ENCODE results near the gene RET. TPM values are rescaled to one million over a fixed set of nuclear protein-coding genes. Genes with fewer than 3 reads are reported as not detected.

The RET gene
- total RNA-seq, 1 experiment from 2014 or later: 0.02 TPM

DNA sequence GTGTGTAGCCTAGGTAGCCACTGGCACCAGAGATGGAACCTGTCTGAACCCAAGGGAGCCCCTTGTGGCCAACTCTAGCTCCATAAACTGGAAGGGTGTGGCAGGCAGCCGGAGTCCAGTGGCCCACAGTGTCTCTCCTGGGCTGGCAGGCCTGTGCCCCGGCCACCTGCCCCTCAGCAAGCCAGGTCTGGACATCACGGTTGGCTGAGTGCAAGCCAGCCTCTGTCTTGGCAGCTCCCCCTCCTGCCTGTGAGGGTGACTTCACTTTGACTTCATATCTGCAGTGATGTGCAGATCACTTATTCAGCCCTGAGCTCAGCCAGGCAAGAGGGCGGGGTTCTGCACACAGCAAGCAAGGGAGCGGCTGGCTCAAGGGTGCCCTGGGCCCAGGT lies 1.3 kb upstream of the RET start:
- H3K36me3 ChIP-seq: no peaks in the 10 kb centered on the region
- no peak overlapping the region for H3K27ac ChIP-seq
- no peak overlapping the region for H3K4me3 ChIP-seq
- H3K27me3 ChIP-seq: no peaks in the 10 kb centered on the region
- no peak for DNase-seq
- H3K4me1 ChIP-seq: no peaks in the 10 kb centered on the region
- no peaks in the 10 kb centered on the region for H3K9me3 ChIP-seq (replicated peaks)

DNA sequence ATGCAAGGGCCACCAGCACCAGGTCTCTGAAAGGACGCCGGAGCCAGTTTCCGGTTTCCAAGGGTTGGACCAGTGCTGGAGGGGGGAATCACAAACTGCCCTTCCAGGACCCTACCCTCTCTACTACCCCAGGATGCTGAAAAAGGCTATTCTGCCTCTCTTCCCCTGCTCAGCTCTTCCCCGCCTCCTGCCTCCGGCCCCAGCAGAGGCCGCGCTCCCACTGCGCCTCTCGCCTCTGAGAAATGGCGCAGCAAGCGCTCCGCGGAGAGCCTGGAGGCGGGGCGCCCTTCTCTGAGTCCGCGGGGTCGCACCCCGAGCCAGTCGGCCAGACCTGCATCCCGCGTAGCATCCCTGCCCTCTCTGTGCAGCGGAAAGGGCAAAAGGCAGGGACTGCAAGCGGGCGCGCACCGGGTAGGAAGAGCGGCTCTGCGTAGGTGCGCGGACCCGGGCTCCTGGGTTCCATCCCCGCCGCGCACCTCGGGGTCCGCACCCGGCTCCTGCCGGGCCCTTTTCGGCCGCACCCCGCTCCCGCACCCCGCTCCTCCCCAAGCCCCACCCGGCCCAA lies 476 bp upstream of the RET start:
- Histone ChIP-seq H3K27me3 (no peaks in the 10 kb centered on the region), H3K4me3 (no peak overlapping the region), H3K4me1 (no peaks in the 10 kb centered on the region), H3K9me3 (replicated peaks) (no peaks in the 10 kb centered on the region), H3K27ac (no peak overlapping the region), H3K36me3 (no peaks in the 10 kb centered on the region)
- DNase-seq: no peak

GRCh38 chr10:43077421-43078171 lies 727 bp downstream of the RET start:
- Histone ChIP-seq H3K27ac (no peak overlapping the region), H3K36me3 (no peaks in the 10 kb centered on the region), H3K27me3 (no peaks in the 10 kb centered on the region), H3K4me1 (no peaks in the 10 kb centered on the region), H3K9me3 (replicated peaks) (no peaks in the 10 kb centered on the region), H3K4me3 (no peak overlapping the region)
- no peak for DNase-seq

DNA sequence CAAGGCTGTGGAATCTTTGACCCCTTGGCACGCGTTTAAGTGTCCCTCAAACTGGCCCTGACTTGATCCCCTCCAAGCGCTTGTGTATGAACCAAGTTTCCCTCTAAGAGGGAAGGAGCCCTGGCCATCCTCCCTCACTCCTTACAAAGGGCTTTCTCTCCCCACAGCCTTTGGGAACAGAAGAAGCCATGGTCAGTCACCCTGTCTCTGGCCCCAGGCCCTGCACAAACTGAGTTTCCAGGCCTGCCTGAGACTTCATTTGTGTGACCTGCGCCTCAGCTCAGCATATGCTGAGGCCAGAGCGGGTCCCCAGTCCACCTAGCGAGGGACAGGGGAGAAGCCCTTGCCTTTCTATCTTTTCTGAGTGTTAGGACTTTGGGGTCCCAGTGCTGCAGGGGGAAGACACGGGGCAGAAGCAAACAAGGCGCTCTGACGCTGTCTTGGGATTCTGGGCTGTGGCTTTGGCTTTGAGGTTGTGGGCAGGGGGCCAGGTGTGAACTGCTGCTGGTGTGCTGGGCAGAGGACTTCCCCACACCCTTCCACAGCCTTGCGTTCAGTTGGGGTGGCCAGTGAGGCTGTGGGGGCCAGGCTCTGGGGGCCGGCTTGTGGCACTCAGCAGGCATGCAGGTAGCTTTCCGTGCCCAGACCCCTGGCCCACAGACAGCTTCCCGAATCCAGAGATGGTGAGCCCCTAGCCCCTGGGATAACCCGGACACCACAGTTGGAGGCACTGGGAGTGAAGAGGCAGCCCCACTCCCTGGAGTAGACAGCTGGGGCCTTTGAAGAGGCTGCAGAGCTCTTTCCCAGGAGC lies 1.5 kb downstream of the RET start:
- H3K27me3 ChIP-seq: no peaks in the 10 kb centered on the region
- H3K9me3 ChIP-seq (replicated peaks): no peaks in the 10 kb centered on the region
- no peaks in the 10 kb centered on the region for H3K36me3 ChIP-seq
- no peak overlapping the region for H3K4me3 ChIP-seq
- no peak for DNase-seq
- H3K27ac ChIP-seq: no peak overlapping the region
- H3K4me1 ChIP-seq: no peaks in the 10 kb centered on the region

DNA sequence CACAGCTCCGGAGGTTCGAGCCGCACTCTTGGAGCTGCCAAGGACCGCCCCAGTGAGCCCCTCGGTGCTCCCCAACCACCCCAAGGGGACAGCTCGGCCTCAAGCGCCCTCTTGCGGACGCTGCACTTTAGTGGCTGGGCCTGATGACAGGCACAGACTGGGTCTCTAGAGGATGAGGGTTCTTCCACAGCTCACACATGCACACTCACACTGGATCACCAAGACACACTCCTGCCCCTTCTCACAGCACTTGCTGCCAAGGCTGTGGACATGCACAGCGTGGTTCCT lies 2.1 kb downstream of the RET start:
- H3K9me3 ChIP-seq (replicated peaks): no peaks in the 10 kb centered on the region
- DNase-seq: no peak
- no peaks in the 10 kb centered on the region for H3K27me3 ChIP-seq
- no peaks in the 10 kb centered on the region for H3K4me1 ChIP-seq
- no peak overlapping the region for H3K27ac ChIP-seq
- H3K4me3 ChIP-seq: no peak overlapping the region
- H3K36me3 ChIP-seq: no peaks in the 10 kb centered on the region

DNA sequence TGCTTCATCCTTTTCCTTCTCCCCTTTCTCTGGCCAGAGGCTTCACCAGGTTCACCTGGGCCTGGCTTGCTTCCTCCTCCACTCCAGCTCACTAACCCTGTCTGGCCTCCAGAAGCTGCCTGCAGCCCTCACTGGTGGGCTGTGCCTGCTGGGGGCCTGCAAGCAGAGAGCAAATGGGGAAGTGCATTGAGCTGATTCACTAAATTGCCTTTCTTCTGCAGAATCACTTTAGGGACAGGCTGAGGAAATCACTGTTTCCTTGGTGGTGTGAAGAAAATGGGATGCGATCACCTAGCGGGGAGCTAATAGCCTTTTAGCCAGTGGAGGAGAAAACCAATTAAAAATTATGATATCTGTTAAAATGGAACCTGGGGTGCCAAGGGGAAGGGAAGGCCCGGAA lies 3.0 kb downstream of the RET start:
- DNase-seq: no peak
- Histone ChIP-seq H3K4me3 (no peak overlapping the region), H3K27ac (no peak overlapping the region), H3K27me3 (no peaks in the 10 kb centered on the region), H3K4me1 (no peaks in the 10 kb centered on the region), H3K9me3 (replicated peaks) (no peaks in the 10 kb centered on the region), H3K36me3 (no peaks in the 10 kb centered on the region)

DNA sequence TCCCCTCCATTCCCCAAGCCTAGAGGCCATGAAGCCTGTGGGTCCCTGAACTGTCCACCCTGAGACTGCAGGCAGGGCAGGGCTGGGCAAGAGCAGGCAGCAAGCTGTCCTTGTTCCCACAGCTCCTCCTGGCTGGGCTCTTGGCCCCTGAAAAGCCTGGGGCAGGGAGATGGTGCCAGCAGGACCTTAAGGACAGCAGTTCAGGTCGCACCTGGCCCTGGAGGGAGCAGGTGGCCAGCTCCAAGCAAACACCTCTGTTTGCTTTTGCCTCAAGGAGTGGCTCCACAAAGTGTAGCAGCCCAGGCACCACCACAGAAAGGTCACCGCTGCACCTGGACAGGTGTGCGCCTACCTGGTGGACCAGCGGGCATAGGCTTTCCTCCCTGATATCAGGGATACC lies 5.2 kb downstream of the RET start:
- Histone ChIP-seq H3K9me3 (replicated peaks) (no peaks in the 10 kb centered on the region), H3K27me3 (no peaks in the 10 kb centered on the region), H3K4me1 (no peaks in the 10 kb centered on the region), H3K36me3 (no peaks in the 10 kb centered on the region), H3K4me3 (no peak overlapping the region), H3K27ac (no peak overlapping the region)
- no peak for DNase-seq

GRCh38 chr10:43082746-43083145 lies 5.9 kb downstream of the RET start:
- Histone ChIP-seq H3K9me3 (replicated peaks) (no peaks in the 10 kb centered on the region), H3K36me3 (no peaks in the 10 kb centered on the region), H3K27ac (no peak overlapping the region), H3K4me1 (no peaks in the 10 kb centered on the region), H3K27me3 (no peaks in the 10 kb centered on the region), H3K4me3 (no peak overlapping the region)
- DNase-seq: no peak

GRCh38 chr10:43083764-43084163 lies 6.9 kb downstream of the RET start:
- Histone ChIP-seq H3K4me3 (no peak overlapping the region), H3K27ac (no peak overlapping the region), H3K36me3 (no peaks in the 10 kb centered on the region), H3K9me3 (replicated peaks) (no peaks in the 10 kb centered on the region), H3K27me3 (no peaks in the 10 kb centered on the region), H3K4me1 (no peaks in the 10 kb centered on the region)
- peak; percentile 9 to 19 for DNase-seq

- no peaks in the 10 kb centered on the region for H3K27me3 ChIP-seq
- no peak overlapping the region for H3K4me3 ChIP-seq
- no peaks in the 10 kb centered on the region for H3K36me3 ChIP-seq
- H3K9me3 ChIP-seq (replicated peaks): no peaks in the 10 kb centered on the region
- H3K4me1 ChIP-seq: no peaks in the 10 kb centered on the region
- H3K27ac ChIP-seq: no peak overlapping the region
- DNase-seq: peak in 1 of 2 experiments; percentile 5
Observed at GRCh38 chr10:43084812-43085211, 7.9 kb downstream of the RET start.

DNA sequence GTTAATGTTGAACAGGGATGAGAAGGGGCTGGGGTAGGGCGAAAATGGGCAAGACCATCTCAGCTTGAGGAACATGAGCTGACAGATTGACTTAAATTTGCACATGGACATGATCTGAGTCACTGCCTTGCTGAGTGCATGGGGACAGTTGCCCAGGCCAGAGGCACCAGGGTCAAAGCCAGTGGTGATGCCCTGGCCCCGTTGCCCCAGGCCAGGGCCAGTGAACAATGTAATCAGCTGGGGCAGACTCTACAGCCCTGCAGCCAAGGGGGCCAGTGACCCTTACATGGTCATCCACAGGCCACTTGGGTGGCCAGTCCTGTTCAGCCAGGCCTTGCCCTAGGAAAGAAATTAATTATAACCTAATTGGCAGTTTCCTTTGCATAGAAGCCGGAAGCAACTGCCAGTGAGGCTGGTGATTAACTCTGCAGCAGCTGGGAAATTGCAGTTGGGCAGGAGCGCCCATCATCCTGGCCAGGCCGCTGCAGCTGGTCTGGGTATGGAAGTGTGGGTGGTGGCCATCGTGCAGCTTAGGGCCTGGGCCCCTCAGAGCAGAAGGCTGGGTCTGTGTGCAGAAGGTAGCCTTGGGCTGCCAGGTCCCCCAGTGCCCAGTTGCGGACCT lies 9.6 kb downstream of the RET start:
- no peaks in the 10 kb centered on the region for H3K36me3 ChIP-seq
- no peak overlapping the region for H3K4me3 ChIP-seq
- no peaks in the 10 kb centered on the region for H3K9me3 ChIP-seq (replicated peaks)
- no peak for DNase-seq
- H3K4me1 ChIP-seq: no peaks in the 10 kb centered on the region
- no peaks in the 10 kb centered on the region for H3K27me3 ChIP-seq
- no peak overlapping the region for H3K27ac ChIP-seq

DNA sequence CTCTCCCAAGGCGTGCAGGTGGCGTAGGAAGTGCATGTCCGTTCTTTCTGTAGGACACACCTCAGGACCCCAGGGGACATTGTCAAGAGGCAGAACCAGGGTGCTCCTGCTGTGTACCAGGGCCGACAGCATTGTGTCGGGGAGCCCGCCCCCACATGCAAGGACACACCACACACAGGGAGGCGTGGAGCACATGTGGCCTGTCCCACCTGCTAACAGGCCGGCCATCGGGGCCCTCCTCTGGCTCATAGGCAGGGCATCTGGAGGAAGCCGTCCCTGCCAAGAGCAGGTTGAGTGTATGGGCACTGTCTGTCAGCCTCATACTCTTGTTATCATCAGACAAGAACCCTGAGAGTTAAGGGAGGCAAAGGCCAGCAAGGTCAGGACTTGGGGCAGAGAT lies 12.7 kb downstream of the RET start:
- H3K27ac ChIP-seq: no peak overlapping the region
- H3K4me1 ChIP-seq: no peaks in the 10 kb centered on the region
- no peak for DNase-seq

GRCh38 chr10:43090188-43090587 lies 13.3 kb downstream of the RET start:
- no peak overlapping the region for H3K4me3 ChIP-seq
- DNase-seq: no peak
- H3K27ac ChIP-seq: no peak overlapping the region
- H3K27me3 ChIP-seq: no peaks in the 10 kb centered on the region
- H3K36me3 ChIP-seq: no peaks in the 10 kb centered on the region
- H3K4me1 ChIP-seq: no peaks in the 10 kb centered on the region
- H3K9me3 ChIP-seq (replicated peaks): no peaks in the 10 kb centered on the region

More for the DNA sequence above, 12.7 kb downstream of the RET start:
- H3K4me3 ChIP-seq: no peak overlapping the region
- no peaks in the 10 kb centered on the region for H3K27me3 ChIP-seq
- H3K36me3 ChIP-seq: no peaks in the 10 kb centered on the region
- no peaks in the 10 kb centered on the region for H3K9me3 ChIP-seq (replicated peaks)

DNA sequence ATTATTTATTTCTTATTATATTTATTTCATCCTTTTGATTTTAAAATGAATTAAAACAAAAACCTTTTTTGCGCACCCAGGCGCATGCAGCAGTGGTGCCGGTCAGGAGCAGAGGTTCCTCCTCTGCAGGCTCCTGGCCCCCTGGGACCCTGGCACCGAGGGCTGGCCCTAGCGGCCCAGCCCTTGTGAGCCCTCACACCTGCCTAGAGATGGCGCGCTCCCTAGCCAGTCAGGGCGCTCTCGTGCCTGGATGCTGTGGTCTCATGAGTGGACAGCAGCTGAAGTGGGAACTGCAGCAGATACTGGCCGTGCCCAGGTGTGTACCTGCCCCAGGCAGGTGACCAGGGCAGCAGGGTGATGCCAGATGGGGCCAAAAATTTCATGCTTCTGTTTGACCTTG lies 13.8 kb downstream of the RET start:
- H3K36me3 ChIP-seq: no peaks in the 10 kb centered on the region
- no peaks in the 10 kb centered on the region for H3K27me3 ChIP-seq
- DNase-seq: no peak
- no peak overlapping the region for H3K4me3 ChIP-seq
- no peak overlapping the region for H3K27ac ChIP-seq
- no peaks in the 10 kb centered on the region for H3K4me1 ChIP-seq
- no peaks in the 10 kb centered on the region for H3K9me3 ChIP-seq (replicated peaks)

- no peak overlapping the region for H3K4me3 ChIP-seq
- no peaks in the 10 kb centered on the region for H3K4me1 ChIP-seq
- no peak overlapping the region for H3K27ac ChIP-seq
Observed at GRCh38 chr10:43091846-43092245, 15.0 kb downstream of the RET start.

More at GRCh38 chr10:43091846-43092245, 15.0 kb downstream of the RET start:
- no peak for DNase-seq
- no peaks in the 10 kb centered on the region for H3K36me3 ChIP-seq
- no peaks in the 10 kb centered on the region for H3K27me3 ChIP-seq
- H3K9me3 ChIP-seq (replicated peaks): no peaks in the 10 kb centered on the region

Measured in SJCRH30 (cell line).